ENCODE results near the gene HSP90B1. TPM values are rescaled to one million over a fixed set of nuclear protein-coding genes. Genes with fewer than 3 reads are reported as not detected.

Gene HSP90B1
- total RNA-seq, 2 donors from 2014 or later, result 662 to 1,207 TPM

GRCh38 chr12:103996595-103996994 lies 66.4 kb downstream of the HSP90B1 start:
- intact Hi-C loops (cut with DNase I), result no loop called here

GRCh38 chr12:103997286-103997900 lies 67.2 kb downstream of the HSP90B1 start:
- no peaks in the 10 kb centered on the region for H3K9me3 ChIP-seq
- H3K4me3 ChIP-seq, result no peak overlapping the region
- no peak for DNase-seq
- no peaks in the 10 kb centered on the region for H3K27me3 ChIP-seq
- no peak for TF ChIP-seq CTCF (IDR thresholded peaks at IDR 0.05)
- no peaks in the 10 kb centered on the region for H3K4me1 ChIP-seq
- no peaks in the 10 kb centered on the region for H3K36me3 ChIP-seq
- H3K27ac ChIP-seq, result no peak overlapping the region
- intact Hi-C loops (cut with DNase I), result no loop called here
- no peak overlapping the region for H3K9ac ChIP-seq (ENCODE audit: low read depth in 2 of 2, low read length in 2 of 2)

More at GRCh38 chr12:103996595-103996994, 66.4 kb downstream of the HSP90B1 start:
- H3K27me3 ChIP-seq, result no peaks in the 10 kb centered on the region
- no peak for TF ChIP-seq CTCF (IDR thresholded peaks at IDR 0.05)
- no peaks in the 10 kb centered on the region for H3K4me1 ChIP-seq
- no peak overlapping the region for H3K9ac ChIP-seq (ENCODE audit: low read depth in 2 of 2, low read length in 2 of 2)
- no peak overlapping the region for H3K4me3 ChIP-seq
- H3K27ac ChIP-seq, result no peak overlapping the region
- H3K36me3 ChIP-seq, result no peaks in the 10 kb centered on the region
- DNase-seq, result no peak
- no peaks in the 10 kb centered on the region for H3K9me3 ChIP-seq

Other genes with a start within 250 kb of the HSP90B1 start
- gene NT5DC3, start 89.2 kb upstream of the HSP90B1 start, total RNA-seq, result 10 to 100 TPM; 10.0 to 22.6 TPM
- 10 to 100 TPM; 24.0 to 29.9 TPM for gene TDG, start 35.5 kb downstream of the HSP90B1 start, total RNA-seq
- 1 to 10 TPM; 1.6 to 5.1 TPM for gene GLT8D2, start 119.8 kb downstream of the HSP90B1 start, total RNA-seq
- 10 to 100 TPM in 1 of 2 donors, 1 to 10 TPM in 1; 7.6 to 11.1 TPM for gene HCFC2, start 134.1 kb downstream of the HSP90B1 start, total RNA-seq
- 10 to 100 TPM; 15.6 to 19.8 TPM for gene NFYB, start 207.8 kb downstream of the HSP90B1 start, total RNA-seq